ENCODE data around the gene DOHH.

- no peak for TF ChIP-seq RAD21 (conservative IDR thresholded peaks at IDR 0.05 in 1 of 2, IDR thresholded peaks at IDR 0.05 in 1 of 2)
- TF ChIP-seq, protein P1, sequence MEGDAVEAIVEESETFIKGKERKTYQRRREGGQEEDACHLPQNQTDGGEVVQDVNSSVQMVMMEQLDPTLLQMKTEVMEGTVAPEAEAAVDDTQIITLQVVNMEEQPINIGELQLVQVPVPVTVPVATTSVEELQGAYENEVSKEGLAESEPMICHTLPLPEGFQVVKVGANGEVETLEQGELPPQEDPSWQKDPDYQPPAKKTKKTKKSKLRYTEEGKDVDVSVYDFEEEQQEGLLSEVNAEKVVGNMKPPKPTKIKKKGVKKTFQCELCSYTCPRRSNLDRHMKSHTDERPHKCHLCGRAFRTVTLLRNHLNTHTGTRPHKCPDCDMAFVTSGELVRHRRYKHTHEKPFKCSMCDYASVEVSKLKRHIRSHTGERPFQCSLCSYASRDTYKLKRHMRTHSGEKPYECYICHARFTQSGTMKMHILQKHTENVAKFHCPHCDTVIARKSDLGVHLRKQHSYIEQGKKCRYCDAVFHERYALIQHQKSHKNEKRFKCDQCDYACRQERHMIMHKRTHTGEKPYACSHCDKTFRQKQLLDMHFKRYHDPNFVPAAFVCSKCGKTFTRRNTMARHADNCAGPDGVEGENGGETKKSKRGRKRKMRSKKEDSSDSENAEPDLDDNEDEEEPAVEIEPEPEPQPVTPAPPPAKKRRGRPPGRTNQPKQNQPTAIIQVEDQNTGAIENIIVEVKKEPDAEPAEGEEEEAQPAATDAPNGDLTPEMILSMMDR (IDR thresholded peaks at IDR 0.05) = no peak
- TF ChIP-seq POLR2A (IDR thresholded peaks at IDR 0.05; ENCODE audit: low read length) = no peak
Measured at GRCh38 chr19:3476830-3477229, 23.6 kb downstream of the DOHH start.

Data from A549 (cell line).